Nephron progenitor cell (in vitro differentiated cells): ENCODE measurements around the gene NXPH4.

Experiments used
- DNase-seq: peaks from one replicate; pipeline ENCODE4 v3.0.0; 2021
- H3K27ac Mint-ChIP-seq: 2 replicates; pipeline ENCODE4 v1.8.0; 2021; ENCODE audit warnings: mild to moderate bottlenecking, moderate library complexity, mixed read lengths
- H3K27me3 Mint-ChIP-seq: 2 replicates; pipeline ENCODE4 v1.8.0; 2021; ENCODE audit warnings: mild to moderate bottlenecking, low read depth, mixed read lengths; ENCODE audit not compliant: poor library complexity
- H3K36me3 Mint-ChIP-seq: 2 replicates; pipeline ENCODE4 v1.8.0; 2021; ENCODE audit warnings: low read depth, mixed read lengths
- H3K4me1 Mint-ChIP-seq: 2 replicates; pipeline ENCODE4 v1.8.0; 2021; ENCODE audit warnings: mixed read lengths
- H3K4me3 Mint-ChIP-seq: 2 replicates; pipeline ENCODE4 v1.8.0; 2021; ENCODE audit warnings: mild to moderate bottlenecking, moderate library complexity, mixed read lengths
- H3K9me3 Mint-ChIP-seq: 2 replicates; pipeline ENCODE4 v1.8.0; 2021; ENCODE audit warnings: mild to moderate bottlenecking, moderate library complexity, mixed read lengths
- CTCF ChIP-seq: fragments of 200-600 bp; sonication (generic); IDR thresholded peaks from 2 replicates; pipeline ENCODE4 v1.5.0; 2021; ENCODE audit warnings: antibody characterized with exemption

Gene NXPH4

GRCh38 chr12:57242329-57242690 lies 25.7 kb downstream of the NXPH4 start:
- H3K36me3 Mint-ChIP-seq = no peaks in the 10 kb centered on the region
- peak overlapping the region; percentile 16 for H3K27ac Mint-ChIP-seq
- no peaks in the 10 kb centered on the region for H3K9me3 Mint-ChIP-seq
- peak overlapping the region; percentile 87 for H3K4me3 Mint-ChIP-seq
- no peak for DNase-seq
- peaks cover 72% of the 10 kb centered on the region for H3K4me1 Mint-ChIP-seq
- no peak for TF ChIP-seq CTCF
- peaks cover 63% of the 10 kb centered on the region for H3K27me3 Mint-ChIP-seq

GRCh38 chr12:57242691-57243454 lies 26.3 kb downstream of the NXPH4 start:
- H3K4me1 Mint-ChIP-seq = peaks cover 66% of the 10 kb centered on the region
- no peaks in the 10 kb centered on the region for H3K9me3 Mint-ChIP-seq
- peak; percentile 96 for DNase-seq
- H3K4me3 Mint-ChIP-seq = peak overlapping the region; percentile 83
- peak; percentile 52 for TF ChIP-seq CTCF
- no peak overlapping the region for H3K27ac Mint-ChIP-seq
- H3K27me3 Mint-ChIP-seq = peaks cover 61% of the 10 kb centered on the region
- H3K36me3 Mint-ChIP-seq = peaks cover 1% of the 10 kb centered on the region

- H3K4me1 Mint-ChIP-seq = peaks cover 65% of the 10 kb centered on the region
These were observed 27.1 kb downstream of the NXPH4 start for GRCh38 chr12:57243521-57244311.

GRCh38 chr12:57244312-57244696 lies 27.7 kb downstream of the NXPH4 start:
- H3K9me3 Mint-ChIP-seq = no peaks in the 10 kb centered on the region
- peaks cover 46% of the 10 kb centered on the region for H3K27me3 Mint-ChIP-seq
- DNase-seq = no peak
- peak overlapping the region; percentile 83 for H3K4me3 Mint-ChIP-seq
- peaks cover 11% of the 10 kb centered on the region for H3K36me3 Mint-ChIP-seq
- no peak for TF ChIP-seq CTCF
- H3K27ac Mint-ChIP-seq = no peak overlapping the region
- peaks cover 66% of the 10 kb centered on the region for H3K4me1 Mint-ChIP-seq

More at GRCh38 chr12:57243521-57244311, 27.1 kb downstream of the NXPH4 start:
- H3K4me3 Mint-ChIP-seq = peak overlapping the region; percentile 83
- no peak overlapping the region for H3K27ac Mint-ChIP-seq
- H3K27me3 Mint-ChIP-seq = peaks cover 52% of the 10 kb centered on the region
- H3K9me3 Mint-ChIP-seq = no peaks in the 10 kb centered on the region
- TF ChIP-seq CTCF = peak; percentile 65
- H3K36me3 Mint-ChIP-seq = peaks cover 7% of the 10 kb centered on the region
- DNase-seq = peak; percentile 93

- no peak overlapping the region for H3K4me3 Mint-ChIP-seq
- TF ChIP-seq CTCF = no peak
- peaks cover 62% of the 10 kb centered on the region for H3K4me1 Mint-ChIP-seq
- H3K27ac Mint-ChIP-seq = no peak overlapping the region
- peaks cover 11% of the 10 kb centered on the region for H3K36me3 Mint-ChIP-seq
- no peaks in the 10 kb centered on the region for H3K9me3 Mint-ChIP-seq
- no peak for DNase-seq
- peaks cover 19% of the 10 kb centered on the region for H3K27me3 Mint-ChIP-seq
These were observed 30.4 kb downstream of the NXPH4 start for GRCh38 chr12:57247041-57247440.
